Right lobe of liver (tissue), 4 donors: ENCODE data around the gene EGFL8.

Experiments used
- CTCF ChIP-seq, 4 donors: fragments of 200-600 bp in 3 of 4; fragments of 450-650 bp in 1 of 4; IDR thresholded peaks; one replicate each; pipeline versions ENCODE4 v1.5.1 to v1.8.0; 2016 to 2022; ENCODE audit warnings: antibody characterized with exemption in 4 of 4, mild to moderate bottlenecking in 2 of 4
- POLR2A ChIP-seq: fragments of 450-650 bp; IDR thresholded peaks from one replicate; pipeline ENCODE4 v1.6.1; 2017; ENCODE audit warnings: antibody characterized with exemption, mild to moderate bottlenecking
- donor health status: DM: no; HTN: no; CAD: no.
- donor health status: DM: no; HTN: no; CAD: no.
- donor health status: DM: no; HTN: yes; CAD: no.

- TF ChIP-seq CTCF (IDR thresholded peaks at IDR 0.05) (no peak), POLR2A (no peak)
Observed at GRCh38 chr6:32179766-32180405, 15.5 kb downstream of the EGFL8 start.
